NCI-H446 treated with DMSO at 0.1 percent for 48 hours (cell line): ENCODE results near the gene SMOC1.
A peak's percentile ranks its signal among the peaks of the same experiment; 100 is the strongest.

Source experiments
- DNase-seq: peaks from one replicate; lab custom pipeline; 2025; lab: John Stamatoyannopoulos, UW

Gene SMOC1

DNA sequence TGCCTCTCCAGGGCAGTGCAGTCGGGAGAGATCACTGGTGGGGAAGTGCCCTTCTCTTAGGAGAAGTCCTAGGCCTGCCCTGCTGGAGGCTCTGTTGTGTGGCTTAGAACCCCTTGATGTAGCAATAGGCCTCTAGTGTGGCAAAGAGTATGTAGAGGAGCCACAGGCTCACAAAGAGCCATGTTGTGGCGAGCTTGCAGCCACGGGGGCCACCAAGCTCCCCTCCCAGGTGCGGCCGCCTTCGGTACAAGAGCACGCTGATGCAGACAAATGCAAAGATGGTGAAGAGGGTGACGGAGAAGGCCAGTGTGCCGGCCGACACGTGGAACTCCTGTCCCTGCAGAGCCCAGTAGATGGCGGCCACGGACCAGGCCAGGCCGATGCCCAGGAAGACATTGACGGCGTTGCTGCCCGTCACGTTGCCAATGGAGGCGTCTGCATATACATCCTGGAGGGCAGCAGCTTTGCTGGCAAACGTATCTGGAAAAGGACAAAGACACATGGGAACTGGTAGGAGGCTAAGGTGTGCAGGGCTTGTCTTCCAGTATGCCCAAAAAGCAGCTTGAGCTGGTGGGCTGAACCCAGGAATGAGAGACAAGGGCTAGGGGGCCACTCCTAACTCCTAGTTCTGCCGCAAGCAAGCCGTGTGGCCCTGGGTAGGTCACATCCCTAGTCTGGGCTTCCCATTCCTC is 166.8 kb downstream of the SMOC1 start:
- peak; percentile 42 for DNase-seq

DNA sequence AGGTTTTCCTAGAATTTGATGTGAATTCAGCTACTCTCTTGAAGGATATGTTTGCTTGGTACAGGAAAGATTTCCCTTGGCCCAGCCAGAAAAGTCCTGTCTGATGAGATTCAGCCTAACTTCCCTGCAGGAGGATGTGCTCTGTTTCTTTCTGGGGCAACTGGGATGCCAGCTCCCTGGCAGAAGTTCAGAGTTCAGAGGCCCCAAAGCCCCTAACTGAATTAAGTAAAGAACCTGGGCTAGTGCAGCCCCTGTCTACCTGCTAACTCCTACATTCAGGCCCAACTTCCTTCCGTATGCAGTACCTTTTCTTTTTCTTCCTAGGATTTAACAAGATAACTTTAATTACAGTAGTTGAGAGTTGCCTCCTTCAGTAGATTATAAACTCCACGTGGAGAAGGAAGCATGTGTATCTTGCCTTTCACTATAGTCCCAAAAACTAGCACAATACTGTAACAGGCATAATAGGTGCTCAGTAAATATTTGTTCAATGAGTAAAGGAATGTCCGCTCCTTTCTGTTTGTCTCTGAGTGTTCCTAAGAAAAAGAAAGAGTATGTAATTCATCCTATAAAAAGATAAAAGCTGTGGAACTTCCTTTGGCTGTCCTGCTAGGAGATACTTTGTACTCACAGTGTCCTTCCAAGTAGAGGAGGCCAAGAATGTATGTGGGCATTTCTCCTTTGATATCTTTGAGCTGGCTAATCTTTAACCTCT is 168.5 kb downstream of the SMOC1 start:
- no peak for DNase-seq

DNA sequence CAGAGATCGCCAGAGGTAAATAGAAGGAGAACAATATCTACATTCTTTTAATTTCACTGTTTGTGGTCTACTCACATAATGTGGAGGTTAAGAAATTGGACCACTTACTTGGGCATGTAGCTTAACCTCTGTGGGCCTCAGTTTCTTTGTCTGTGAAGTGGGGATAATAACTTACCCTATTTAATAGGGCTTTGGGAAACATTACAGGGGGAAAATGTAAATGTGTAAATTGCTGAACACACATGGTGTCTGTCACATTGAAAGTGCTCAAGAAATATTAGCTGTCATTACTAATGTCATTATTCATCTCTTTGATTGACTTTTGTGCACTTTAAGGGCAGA is 169.1 kb downstream of the SMOC1 start:
- DNase-seq, result no peak

DNA sequence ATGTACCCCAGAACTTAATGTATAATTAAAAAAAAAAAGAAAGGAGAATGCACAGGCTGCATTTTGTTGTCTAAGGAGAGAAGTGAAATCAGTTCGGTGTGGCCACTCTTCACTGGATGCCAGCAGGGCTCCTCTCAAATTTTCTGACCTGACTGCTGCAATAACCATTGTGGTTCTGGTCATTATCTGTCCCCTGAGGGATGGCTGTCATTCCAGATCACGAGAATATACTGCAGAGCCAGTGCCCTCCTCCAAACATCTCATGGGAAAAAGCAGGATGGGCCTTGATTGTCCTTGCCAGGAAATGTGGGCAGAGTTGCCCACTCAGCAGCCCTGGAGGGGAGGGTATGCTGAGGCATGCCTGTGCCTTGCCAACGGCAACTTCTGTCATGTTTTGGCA is 170.4 kb downstream of the SMOC1 start:
- DNase-seq, result no peak

DNA sequence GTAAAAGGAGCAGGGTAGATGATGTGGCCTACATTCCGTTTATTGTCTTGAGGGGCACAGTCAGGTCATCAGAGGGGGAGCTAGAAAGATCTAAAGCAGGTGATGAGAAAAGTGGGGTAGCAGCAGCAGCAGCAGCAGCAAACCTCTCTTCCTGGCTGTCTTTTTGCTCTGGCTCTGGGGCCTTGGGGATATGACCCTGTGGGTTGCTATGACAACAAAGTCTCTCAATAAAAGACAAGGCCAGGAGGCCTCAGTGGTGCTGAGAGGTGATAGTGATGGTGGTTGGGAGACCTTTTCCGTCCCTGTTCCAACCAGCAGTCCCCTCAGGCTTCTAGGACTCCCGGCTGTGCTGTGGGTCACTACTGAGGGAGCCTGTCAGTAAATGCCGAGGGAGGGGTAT is 170.9 kb downstream of the SMOC1 start:
- no peak for DNase-seq

DNA sequence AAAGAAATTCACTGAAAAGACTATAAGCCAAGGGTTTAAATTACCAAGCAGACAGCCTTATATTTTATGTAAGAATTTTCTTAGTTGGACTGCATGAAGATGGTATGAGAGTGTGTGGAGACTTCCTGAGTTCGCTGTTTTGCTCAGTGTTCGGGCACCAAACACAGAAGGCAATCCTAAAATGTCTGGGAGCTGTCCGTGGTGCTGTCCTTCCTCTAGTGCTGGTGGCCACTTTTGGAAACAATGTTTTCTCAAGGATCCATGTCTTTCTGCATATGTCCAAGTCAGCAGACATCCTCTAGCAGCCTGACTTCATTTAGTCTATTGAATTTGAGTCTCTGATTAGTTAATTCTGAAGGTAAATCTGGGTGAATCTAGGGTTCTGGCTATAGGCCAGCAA is 173.8 kb downstream of the SMOC1 start:
- no peak for DNase-seq

DNA sequence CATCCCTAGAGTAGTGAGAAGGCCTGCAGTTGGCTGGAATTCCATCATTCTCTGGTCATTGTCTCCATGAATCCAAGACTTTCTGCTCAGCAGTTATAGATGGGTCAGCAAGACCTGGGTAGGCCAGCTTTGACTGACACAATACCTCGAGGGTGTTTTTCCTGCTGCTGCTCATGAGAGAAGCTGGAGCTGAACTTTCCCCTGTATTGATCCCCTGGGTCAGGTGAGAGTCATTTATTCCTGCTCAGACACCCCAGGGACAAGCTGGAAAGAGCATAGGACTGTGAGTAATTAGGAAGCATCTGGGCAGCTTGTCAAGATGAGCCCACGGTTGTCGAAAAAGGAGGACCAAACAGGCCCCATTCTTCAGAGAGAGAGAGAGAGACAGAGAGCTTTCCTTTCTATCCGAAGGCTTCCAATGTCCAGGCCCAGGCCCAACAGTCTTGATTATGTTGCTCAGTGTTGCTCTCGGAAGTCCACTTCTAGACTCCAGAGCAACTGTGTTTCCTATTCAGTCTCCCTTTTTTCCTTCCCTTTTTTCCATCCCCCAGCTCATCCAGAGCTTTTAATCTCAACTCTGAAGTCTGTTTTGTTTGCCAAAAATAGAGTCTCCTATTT is 178.4 kb downstream of the SMOC1 start:
- no peak for DNase-seq

DNA sequence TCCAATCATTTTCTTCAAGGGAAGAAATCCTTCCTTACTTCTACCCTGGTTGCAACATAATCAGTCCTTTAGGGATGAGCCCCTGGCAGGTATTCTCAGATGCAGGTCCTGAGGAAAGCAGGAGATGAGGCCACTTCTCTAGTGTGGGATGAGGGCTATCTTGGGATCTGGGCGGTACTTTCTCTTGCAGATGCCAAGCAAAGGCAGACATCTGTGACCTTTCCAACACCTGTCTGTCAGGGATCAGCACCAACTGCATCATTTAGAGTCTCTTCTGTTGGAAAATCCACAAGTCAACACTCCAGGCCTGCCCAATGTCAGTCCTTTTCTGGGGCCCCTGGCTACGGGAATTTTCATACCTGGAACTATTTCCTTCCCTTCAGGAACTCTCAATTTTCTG is 180.3 kb downstream of the SMOC1 start:
- DNase-seq, result no peak

DNA sequence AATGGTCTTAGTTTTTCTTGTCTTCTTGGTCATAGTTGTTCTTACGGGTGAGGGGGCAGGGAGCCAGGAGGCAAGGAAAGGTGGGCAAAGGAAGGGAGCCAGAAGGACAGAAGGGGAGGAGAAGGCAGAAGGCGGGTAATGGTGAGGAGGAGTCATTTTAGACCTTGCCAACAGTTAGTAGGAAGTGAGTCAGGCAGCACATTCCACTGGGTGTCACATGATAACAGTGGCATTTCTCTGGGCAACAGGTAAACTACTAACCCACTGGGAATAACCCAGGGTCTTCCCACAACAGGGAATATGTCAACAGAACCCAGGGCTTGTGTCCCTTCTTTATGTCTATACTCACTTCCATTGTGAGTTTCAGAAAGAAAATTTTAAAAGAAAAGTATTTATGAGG is 181.9 kb downstream of the SMOC1 start:
- no peak for DNase-seq

DNA sequence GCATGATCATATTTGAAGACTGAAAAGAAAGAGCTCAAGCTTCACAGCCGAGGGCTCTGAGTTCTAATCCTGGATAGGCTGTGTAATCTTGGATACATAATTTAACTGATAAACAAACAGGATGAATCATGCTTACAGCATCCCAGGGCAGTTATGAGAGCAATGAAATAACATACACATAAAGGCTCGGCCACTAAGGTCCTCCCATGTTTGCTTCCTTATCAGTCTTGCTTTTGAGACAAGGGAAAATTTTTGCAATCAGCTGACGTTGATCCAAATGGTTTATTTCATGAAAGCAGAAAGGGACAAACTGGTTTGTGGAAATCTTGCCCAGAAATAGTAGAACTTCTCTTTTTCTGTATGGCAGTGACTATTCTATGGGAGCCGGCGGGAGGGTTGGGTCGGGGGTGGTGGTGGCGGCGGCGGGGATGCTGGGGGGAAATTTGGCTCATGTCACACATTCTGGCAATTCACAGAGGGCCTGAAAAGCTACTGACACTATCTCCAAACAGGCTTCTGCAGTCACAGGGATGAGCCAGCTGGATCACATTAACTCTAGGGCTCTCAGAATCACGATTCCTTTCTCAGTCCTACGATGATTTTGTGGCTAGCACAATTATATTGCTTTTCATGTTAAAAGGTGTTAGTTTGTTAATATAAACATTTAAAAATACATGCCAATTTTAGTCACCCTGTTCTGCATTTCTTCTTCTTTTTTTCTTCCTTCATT is 185.1 kb downstream of the SMOC1 start:
- no peak for DNase-seq

DNA sequence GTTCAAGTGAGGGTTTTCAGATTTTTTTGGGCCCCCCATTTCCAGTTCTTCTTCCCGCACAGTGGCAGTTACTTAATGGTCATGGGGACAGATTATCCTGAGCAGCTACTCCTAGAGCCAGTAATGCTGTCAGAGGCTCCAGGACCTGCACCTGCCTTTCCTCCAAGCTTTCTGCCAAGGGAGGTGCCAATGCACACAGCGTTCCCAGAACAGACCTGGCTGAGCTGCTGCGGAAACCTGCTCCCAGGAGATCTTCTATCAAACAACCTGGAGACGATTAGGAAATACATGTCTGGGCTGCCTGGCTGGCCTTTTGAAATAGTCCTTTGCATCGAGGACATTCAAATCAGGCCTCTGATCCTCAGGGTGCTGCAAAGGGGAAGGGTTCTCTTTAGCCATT is 188.6 kb downstream of the SMOC1 start:
- DNase-seq, result no peak

DNA sequence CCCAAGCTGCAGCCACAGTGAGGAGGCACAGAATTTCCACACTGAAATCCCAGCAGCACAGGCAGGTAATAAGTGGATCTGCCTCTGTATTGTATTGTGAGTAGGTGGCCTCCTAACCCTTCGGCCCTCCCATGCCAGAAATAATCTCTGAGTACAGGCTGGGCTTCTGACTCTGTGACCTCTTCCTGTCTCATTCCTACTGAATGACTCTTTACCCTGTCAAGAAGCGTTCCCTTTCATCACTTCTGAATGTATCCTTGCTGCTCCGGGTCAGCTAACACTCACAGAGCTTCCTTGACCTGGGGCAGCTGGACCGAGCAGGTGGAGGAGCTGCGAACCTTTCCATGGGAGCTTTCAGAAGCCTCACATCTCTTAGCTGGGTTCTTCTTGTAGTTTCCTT is 190.0 kb downstream of the SMOC1 start:
- no peak for DNase-seq

DNA sequence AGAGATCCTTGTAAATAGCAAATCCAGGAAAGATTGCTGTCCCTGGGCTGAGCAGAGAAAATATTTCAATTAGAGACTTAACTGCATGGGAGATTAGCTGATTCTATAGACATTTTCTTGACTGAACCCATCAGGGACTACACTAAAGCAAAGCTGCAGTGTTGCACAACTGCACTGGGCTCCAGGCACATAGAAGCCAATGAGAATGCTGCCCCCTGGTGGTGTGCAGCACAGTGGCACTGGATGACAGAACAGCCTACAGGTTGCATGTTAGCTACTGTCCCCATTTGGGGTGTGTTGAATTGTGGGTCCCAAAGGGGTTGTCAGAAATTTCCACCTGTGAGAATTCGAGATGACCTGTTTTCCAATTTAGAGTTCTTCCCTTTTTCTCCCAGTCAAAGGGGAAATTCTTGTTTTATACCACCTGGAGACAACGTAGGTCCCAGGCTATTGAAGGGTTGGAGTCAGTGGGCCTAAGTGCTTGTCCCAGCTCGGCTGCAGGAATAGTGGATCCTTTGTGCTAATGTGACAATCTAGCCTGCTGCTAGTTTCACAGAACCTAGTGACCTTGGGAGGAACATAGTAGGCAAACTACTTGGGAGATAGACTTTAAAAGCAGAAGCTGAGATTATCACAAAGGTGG is 194.8 kb downstream of the SMOC1 start:
- peak; percentile 29 for DNase-seq

DNA sequence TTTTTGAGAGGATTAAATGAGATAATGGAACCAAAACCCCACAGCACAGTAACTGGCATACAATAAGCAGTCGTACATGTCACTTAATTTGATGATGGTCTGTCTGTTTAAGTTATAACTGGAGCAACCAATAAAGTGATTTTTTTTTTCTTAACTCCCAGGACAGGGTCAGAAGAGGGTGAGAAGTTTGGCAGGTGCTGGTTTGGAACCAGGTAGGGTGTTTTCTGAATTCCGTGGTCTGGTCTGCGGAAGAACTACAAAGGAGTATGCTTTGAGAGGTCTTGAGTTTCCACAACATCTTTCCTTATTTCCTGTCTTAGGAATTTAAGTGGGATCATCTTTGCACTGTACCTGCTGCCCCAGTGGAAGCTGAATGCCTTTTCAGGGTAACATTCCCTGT is 197.8 kb downstream of the SMOC1 start:
- DNase-seq, result no peak

DNA sequence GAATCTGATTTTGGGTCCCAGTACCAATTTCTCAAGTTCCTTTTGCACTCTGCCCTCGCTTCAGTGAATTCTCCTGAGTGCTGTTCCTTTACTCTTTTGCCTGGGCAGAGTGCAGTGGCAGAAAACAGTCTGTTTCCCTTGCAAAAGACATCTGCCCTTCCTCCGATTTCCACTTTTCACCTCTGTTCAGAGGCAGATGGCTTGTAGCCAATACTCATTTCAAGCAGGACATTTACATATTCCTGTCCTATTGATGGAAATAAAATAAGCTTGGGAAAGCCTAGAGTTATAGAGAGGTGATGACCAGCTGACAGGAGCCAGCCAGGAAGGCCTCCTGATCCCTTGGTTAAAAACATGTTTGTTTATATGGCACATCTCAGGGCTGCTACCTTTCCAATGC is 198.5 kb downstream of the SMOC1 start:
- DNase-seq, result no peak

DNA sequence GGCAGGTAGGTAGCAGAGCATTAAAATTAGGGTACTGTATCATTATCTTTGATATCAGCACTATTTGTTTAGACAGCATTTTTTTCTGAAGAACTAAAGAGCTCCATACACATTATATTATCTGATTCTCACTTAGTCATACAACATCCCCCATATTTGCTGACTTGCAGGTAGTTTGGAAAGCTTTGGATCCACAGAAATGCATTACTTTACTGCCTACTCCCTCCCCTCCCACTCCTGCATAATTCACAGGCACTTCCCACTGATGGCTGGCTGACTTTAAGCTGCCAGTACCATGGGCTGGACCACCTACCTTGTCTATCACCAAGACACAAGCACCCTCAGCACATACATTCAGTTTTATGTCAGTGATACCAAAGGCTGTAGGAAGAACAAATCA is 199.1 kb downstream of the SMOC1 start:
- DNase-seq, result no peak

DNA sequence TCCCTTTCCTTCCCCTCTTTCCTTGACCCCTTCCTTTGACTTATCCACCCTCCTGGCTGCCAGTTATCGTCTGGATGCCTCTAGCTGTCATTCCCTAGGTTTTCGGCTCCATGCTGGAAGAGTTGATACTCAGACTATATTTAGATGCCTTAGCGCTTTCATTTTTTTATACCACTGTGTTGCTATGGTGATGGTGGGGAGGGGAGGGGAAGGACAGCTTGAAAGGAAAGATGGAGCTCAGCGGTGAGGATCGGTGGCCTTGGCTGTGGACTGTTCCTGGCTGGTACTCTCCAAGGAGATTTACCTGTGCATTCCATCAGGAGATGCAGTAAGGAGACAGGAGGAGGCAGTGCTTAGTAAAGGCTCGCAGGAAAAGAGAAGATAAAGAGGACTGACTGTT is 200.9 kb downstream of the SMOC1 start:
- DNase-seq, result no peak
